MM.1S (cell line): ENCODE results near the gene MSL2.

Experiments used
- CTCF ChIP-seq: fragments of 300-600 bp; sonication (generic); IDR thresholded peaks from 2 replicates; pipeline ENCODE4 v1.5.1; 2016; ENCODE audit warnings: antibody characterized with exemption, low read length, mixed read lengths
- EZH2 ChIP-seq: fragments of 300-600 bp; sonication (generic); optimal IDR thresholded peaks from 2 replicates; pipeline ENCODE3; 2017; ENCODE audit warnings: low read depth, mild to moderate bottlenecking, antibody characterized with exemption, low read length, mixed read lengths
- EZH2phosphoT487 ChIP-seq: fragments of 300-600 bp; sonication (generic); IDR thresholded peaks from 2 replicates; pipeline ENCODE4 v1.6.1; 2018; ENCODE audit warnings: antibody characterized with exemption, low read length

GRCh38 chr3:136192831-136193230 is 3.3 kb downstream of the MSL2 start:
- TF ChIP-seq CTCF (no peak), EZH2phosphoT487 (no peak), EZH2 (no peak)
